Head of caudate nucleus (tissue), 42 donors: ENCODE measurements around the gene ATP10B.

Experiments used
- DNase-seq, 42 donors: peaks; one replicate each; pipeline versions ENCODE4 v3.0.0 to v3.0.0-alpha.2; 2020 to 2021; ENCODE audit warnings: mixed read lengths in 7 of 42
- intact Hi-C: fragments of 100-400 bp; cut with DNase I; formaldehyde crosslinking; loops from one replicate; pipeline ENCODE4 v1.15.0; 2022

The ATP10B gene

GRCh38 chr5:160657622-160658458 is 194.2 kb downstream of the ATP10B start:
- intact Hi-C loops = no loop called here
- DNase-seq = no peak

- intact Hi-C loops = no loop called here
- no peak for DNase-seq
Observed at GRCh38 chr5:160657068-160657507, 194.9 kb downstream of the ATP10B start.

- intact Hi-C loops = no loop called here
- DNase-seq = no peak
Observed at GRCh38 chr5:160655717-160656116, 196.3 kb downstream of the ATP10B start.

- no peak for DNase-seq
- intact Hi-C loops = no loop called here
Observed at GRCh38 chr5:160651692-160652645, 200.0 kb downstream of the ATP10B start.

- intact Hi-C loops = no loop called here
- DNase-seq = peak in 10 of 42 donors; percentile 8 to 42 (median 16)
Observed at GRCh38 chr5:160649304-160649703, 202.7 kb downstream of the ATP10B start.

GRCh38 chr5:160646033-160646432 is 206.0 kb downstream of the ATP10B start:
- no peak for DNase-seq
- intact Hi-C loops = no loop called here

- no peak for DNase-seq
- intact Hi-C loops = no loop called here
Observed at GRCh38 chr5:160643616-160644240, 208.3 kb downstream of the ATP10B start.

- no peak for DNase-seq
- intact Hi-C loops = no loop called here
Observed at GRCh38 chr5:160641405-160641804, 210.6 kb downstream of the ATP10B start.

- intact Hi-C loops = no loop called here
Observed at GRCh38 chr5:160640406-160640805, 211.6 kb downstream of the ATP10B start.

GRCh38 chr5:160638161-160638742 is 213.8 kb downstream of the ATP10B start:
- intact Hi-C loops = no loop called here
- no peak for DNase-seq

More at GRCh38 chr5:160640406-160640805, 211.6 kb downstream of the ATP10B start:
- no peak for DNase-seq

GRCh38 chr5:160637357-160638090 is 214.5 kb downstream of the ATP10B start:
- intact Hi-C loops = no loop called here
- DNase-seq = no peak

- intact Hi-C loops = no loop called here
- DNase-seq = no peak
Observed at GRCh38 chr5:160635663-160636062, 216.3 kb downstream of the ATP10B start.

GRCh38 chr5:160635046-160635445 is 217.0 kb downstream of the ATP10B start:
- no peak for DNase-seq
- intact Hi-C loops = no loop called here

- intact Hi-C loops = no loop called here
- no peak for DNase-seq
Observed at GRCh38 chr5:160629003-160629402, 223.0 kb downstream of the ATP10B start.

GRCh38 chr5:160628619-160628968 is 223.4 kb downstream of the ATP10B start:
- no peak for DNase-seq
- intact Hi-C loops = no loop called here

GRCh38 chr5:160627921-160628618 is 223.9 kb downstream of the ATP10B start:
- peak in 24 of 42 donors; percentile 5 to 74 (median 35) for DNase-seq
- intact Hi-C loops = no loop called here

GRCh38 chr5:160626322-160626721 is 225.7 kb downstream of the ATP10B start:
- no peak for DNase-seq
- intact Hi-C loops = no loop called here

GRCh38 chr5:160621526-160621925 is 230.5 kb downstream of the ATP10B start:
- intact Hi-C loops = no loop called here
- DNase-seq = no peak
